HG02763 (cell line): ENCODE measurements around the gene INSC.

Experiments used
- ATAC-seq: cut with Tn5 transposase; IDR thresholded peaks from one replicate; pipeline ENCODE4 v1.9.1; 2021; ENCODE audit warnings: mild to moderate bottlenecking, moderate library complexity; ENCODE audit not compliant: unreplicated experiment

INSC gene

GRCh38 chr11:15212876-15213275 lies 98.2 kb downstream of the INSC start:
- no peak for ATAC-seq

GRCh38 chr11:15213471-15214231 lies 98.9 kb downstream of the INSC start:
- ATAC-seq = no peak

- no peak for ATAC-seq
Observed at GRCh38 chr11:15215005-15215404, 100.3 kb downstream of the INSC start.

GRCh38 chr11:15216678-15217077 lies 102.0 kb downstream of the INSC start:
- ATAC-seq = no peak

- ATAC-seq = no peak
Observed at GRCh38 chr11:15217416-15217815, 102.7 kb downstream of the INSC start.

GRCh38 chr11:15222777-15223176 lies 108.1 kb downstream of the INSC start:
- ATAC-seq = no peak

- no peak for ATAC-seq
Observed at GRCh38 chr11:15223318-15223717, 108.6 kb downstream of the INSC start.

- no peak for ATAC-seq
Observed at GRCh38 chr11:15224466-15224865, 109.7 kb downstream of the INSC start.

GRCh38 chr11:15227011-15227410 lies 112.3 kb downstream of the INSC start:
- no peak for ATAC-seq

GRCh38 chr11:15228331-15228849 lies 113.7 kb downstream of the INSC start:
- ATAC-seq = no peak

GRCh38 chr11:15229069-15229468 lies 114.3 kb downstream of the INSC start:
- ATAC-seq = no peak

GRCh38 chr11:15232496-15232895 lies 117.8 kb downstream of the INSC start:
- no peak for ATAC-seq

GRCh38 chr11:15233371-15234165 lies 118.8 kb downstream of the INSC start:
- ATAC-seq = no peak

GRCh38 chr11:15234796-15235195 lies 120.1 kb downstream of the INSC start:
- ATAC-seq = no peak

GRCh38 chr11:15236559-15236958 lies 121.8 kb downstream of the INSC start:
- no peak for ATAC-seq

GRCh38 chr11:15238856-15239255 lies 124.1 kb downstream of the INSC start:
- ATAC-seq = no peak

GRCh38 chr11:15248749-15249148 lies 134.0 kb downstream of the INSC start:
- ATAC-seq = no peak

GRCh38 chr11:15258433-15259165 lies 143.9 kb downstream of the INSC start:
- peak; percentile 60 for ATAC-seq

GRCh38 chr11:15266999-15267398 lies 152.3 kb downstream of the INSC start:
- no peak for ATAC-seq

GRCh38 chr11:15268598-15268997 lies 153.9 kb downstream of the INSC start:
- ATAC-seq = no peak

- no peak for ATAC-seq
Observed at GRCh38 chr11:15275141-15275540, 160.4 kb downstream of the INSC start.
